Placental epithelial cell (primary cell): ENCODE measurements around the gene KRTAP9-9. TPM values are rescaled to one million over a fixed set of nuclear protein-coding genes. Genes with fewer than 3 reads are reported as not detected.

Source experiments
- small RNA-seq: library from RNA; depleted of rRNA; stranded (forward); fragments of <200 nt; gene quantifications from one replicate; pipeline ENCODE3, GENCODE V24; 2012
- total RNA-seq: library from RNA; depleted of rRNA; stranded (reverse); fragments of >200 nt; gene quantifications from 2 replicates; pipeline ENCODE4 v1.2.3, GENCODE V29; 2012

KRTAP9-9 gene
- total RNA-seq = not detected in 2 replicates

DNA sequence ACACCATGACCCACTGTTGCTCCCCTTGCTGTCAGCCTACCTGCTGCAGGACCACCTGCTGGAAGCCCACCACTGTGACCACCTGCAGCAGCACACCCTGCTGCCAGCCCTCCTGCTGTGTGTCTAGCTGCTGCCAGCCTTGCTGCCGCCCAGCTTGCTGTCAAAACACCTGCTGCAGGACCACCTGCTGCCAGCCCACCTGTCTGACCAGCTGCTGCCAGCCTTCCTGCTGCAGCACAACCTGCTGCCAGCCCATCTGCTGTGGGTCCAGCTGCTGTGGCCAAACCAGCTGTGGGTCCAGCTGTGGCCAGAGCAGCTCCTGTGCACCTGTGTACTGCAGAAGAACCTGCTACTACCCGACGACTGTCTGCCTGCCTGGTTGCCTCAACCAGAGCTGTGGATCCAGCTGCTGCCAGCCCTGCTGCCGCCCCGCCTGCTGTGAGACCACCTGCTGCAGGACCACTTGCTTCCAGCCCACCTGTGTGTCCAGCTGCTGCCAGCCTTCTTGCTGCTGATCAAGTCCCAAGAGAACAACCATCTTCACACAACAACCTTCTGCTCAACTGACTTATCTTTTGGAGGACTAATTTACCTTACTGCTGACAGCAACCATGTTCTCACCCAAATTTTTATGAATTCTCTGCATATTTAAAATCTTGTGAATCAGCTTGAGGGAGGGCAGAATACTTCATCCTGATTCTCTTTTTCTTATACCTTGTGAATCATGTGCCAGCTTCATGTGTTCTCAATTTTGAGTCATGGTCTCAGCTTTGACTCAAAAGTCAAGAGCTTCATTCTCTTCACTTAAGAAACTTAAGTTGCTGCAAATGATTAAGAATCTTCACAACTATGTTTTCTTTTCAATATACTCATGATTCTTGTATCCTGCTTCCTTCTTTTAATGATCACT lies at the start of gene KRTAP9-9:
TSS of gene KRTAP9-9 (plus strand) at position 4 of the 910 bp plus-strand sequence.

DNA sequence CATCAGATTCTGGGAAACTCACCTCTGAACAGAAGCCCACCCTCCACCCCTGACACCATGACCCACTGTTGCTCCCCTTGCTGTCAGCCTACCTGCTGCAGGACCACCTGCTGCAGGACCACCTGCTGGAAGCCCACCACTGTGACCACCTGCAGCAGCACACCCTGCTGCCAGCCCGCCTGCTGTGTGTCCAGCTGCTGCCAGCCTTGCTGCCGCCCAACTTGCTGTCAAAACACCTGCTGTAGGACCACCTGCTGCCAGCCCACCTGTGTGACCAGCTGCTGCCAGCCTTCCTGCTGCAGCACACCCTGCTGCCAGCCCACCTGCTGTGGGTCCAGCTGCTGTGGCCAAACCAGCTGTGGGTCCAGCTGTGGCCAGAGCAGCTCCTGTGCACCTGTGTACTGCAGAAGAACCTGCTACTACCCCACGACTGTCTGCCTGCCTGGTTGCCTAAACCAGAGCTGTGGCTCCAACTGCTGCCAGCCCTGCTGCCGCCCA lies 28.5 kb upstream of the KRTAP9-9 start, which contains the start of gene KRTAP9-2:
TSS of gene KRTAP9-2 (plus strand) at position 51 of the 498 bp plus-strand sequence. CDS start at position 58, 7 bp downstream.

DNA sequence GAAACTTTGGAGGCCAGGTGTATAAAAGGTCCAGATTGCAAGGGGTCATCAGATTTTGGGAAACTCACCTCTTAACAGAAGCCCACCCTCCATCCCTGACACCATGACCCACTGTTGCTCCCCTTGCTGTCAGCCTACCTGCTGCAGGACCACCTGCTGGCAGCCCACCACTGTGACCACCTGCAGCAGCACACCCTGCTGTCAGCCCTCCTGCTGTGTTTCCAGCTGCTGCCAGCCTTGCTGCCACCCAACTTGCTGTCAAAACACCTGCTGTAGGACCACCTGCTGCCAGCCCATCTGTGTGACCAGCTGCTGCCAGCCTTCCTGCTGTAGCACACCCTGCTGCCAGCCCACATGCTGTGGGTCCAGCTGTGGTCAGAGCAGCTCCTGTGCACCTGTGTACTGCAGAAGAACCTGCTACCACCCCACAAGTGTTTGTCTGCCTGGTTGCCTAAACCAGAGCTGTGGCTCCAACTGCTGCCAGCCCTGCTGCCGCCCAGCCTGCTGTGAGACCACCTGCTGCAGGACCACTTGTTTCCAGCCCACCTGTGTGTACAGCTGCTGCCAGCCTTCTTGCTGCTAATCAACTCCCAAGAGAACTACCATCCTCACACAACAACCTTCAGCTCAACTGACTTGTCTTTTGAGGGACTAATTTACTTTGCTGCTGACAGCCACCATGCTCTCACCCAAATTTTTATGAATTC lies 22.6 kb upstream of the KRTAP9-9 start, which contains the start of gene KRTAP9-3:
TSS of gene KRTAP9-3 (plus strand) at position 51 of the 707 bp plus-strand sequence. CDS start at position 104, 53 bp downstream.

GRCh38 chr17:41237949-41238437 lies 17.2 kb upstream of the KRTAP9-9 start, which contains the start of gene KRTAP9-8:
TSS of gene KRTAP9-8 (plus strand) at chr17:41237999. CDS start at chr17:41238052, 53 bp downstream.

GRCh38 chr17:41249637-41250240 lies 5.4 kb upstream of the KRTAP9-9 start, which contains the start of gene KRTAP9-4:
TSS of gene KRTAP9-4 (plus strand) at chr17:41249687. CDS start at chr17:41249721, 34 bp downstream.

GRCh38 chr17:41265078-41265477 lies 9.9 kb downstream of the KRTAP9-9 start, which contains the start of gene KRTAP9-6:
TSS of gene KRTAP9-6 (plus strand) at chr17:41265378. CDS start at chr17:41265378, 0 bp downstream.

GRCh38 chr17:41275648-41276190 lies 20.5 kb downstream of the KRTAP9-9 start, which contains the start of gene KRTAP9-7:
TSS of gene KRTAP9-7 (plus strand) at chr17:41275698. CDS start at chr17:41275698, 0 bp downstream.

GRCh38 chr17:41301916-41302901 lies 47.0 kb downstream of the KRTAP9-9 start, which contains the start of gene KRTAP29-1:
TSS of gene KRTAP29-1 (minus strand) at chr17:41302851. CDS start at chr17:41302851, 0 bp downstream.

Small RNA genes within 50 kb of the gene (small RNA-seq; reads per million reads assigned to genes)
- not detected for gene KRTAP9-10P

Other genes starting within 250 kb of the KRTAP9-9 start
- gene KRTAP3-1, start 246.3 kb upstream of the KRTAP9-9 start, total RNA-seq = not detected in 2 replicates
- not detected in 2 replicates for gene KRTAP1-5, start 228.2 kb upstream of the KRTAP9-9 start, total RNA-seq
- gene KRTAP1-4, start 225.2 kb upstream of the KRTAP9-9 start, total RNA-seq = not detected in 2 replicates
- not detected in 2 replicates for gene KRTAP1-3, start 220.5 kb upstream of the KRTAP9-9 start, total RNA-seq
- gene KRTAP1-1, start 213.9 kb upstream of the KRTAP9-9 start, total RNA-seq = not detected in 2 replicates
- gene KRTAP2-1, start 208.1 kb upstream of the KRTAP9-9 start, total RNA-seq = not detected in 2 replicates
- gene KRTAP2-2, start 200.2 kb upstream of the KRTAP9-9 start, total RNA-seq = not detected in 2 replicates
- 2.3 TPM in 1 of 2 replicates, not detected in the other for gene KRTAP2-3, start 195.3 kb upstream of the KRTAP9-9 start, total RNA-seq
- gene KRTAP2-4, start 189.5 kb upstream of the KRTAP9-9 start, total RNA-seq = not detected in 2 replicates
- not detected in 2 replicates for gene KRTAP4-7, start 171.2 kb upstream of the KRTAP9-9 start, total RNA-seq
- not detected in 2 replicates for gene KRTAP4-8, start 157.2 kb upstream of the KRTAP9-9 start, total RNA-seq
- not detected in 2 replicates for gene KRTAP4-16, start 153.2 kb upstream of the KRTAP9-9 start, total RNA-seq
- not detected in 2 replicates for gene KRTAP4-9, start 150.0 kb upstream of the KRTAP9-9 start, total RNA-seq
- not detected in 2 replicates for gene KRTAP4-11, start 137.0 kb upstream of the KRTAP9-9 start, total RNA-seq
- not detected in 2 replicates for gene KRTAP4-12, start 131.2 kb upstream of the KRTAP9-9 start, total RNA-seq
- not detected in 2 replicates for gene KRTAP4-6, start 114.8 kb upstream of the KRTAP9-9 start, total RNA-seq
- not detected in 2 replicates for gene KRTAP4-5, start 105.6 kb upstream of the KRTAP9-9 start, total RNA-seq
- not detected in 2 replicates for gene KRTAP4-4, start 94.6 kb upstream of the KRTAP9-9 start, total RNA-seq
- not detected in 2 replicates for gene KRTAP4-3, start 87.2 kb upstream of the KRTAP9-9 start, total RNA-seq
- not detected in 2 replicates for gene KRTAP4-2, start 77.2 kb upstream of the KRTAP9-9 start, total RNA-seq
- not detected in 2 replicates for gene KRTAP4-1, start 70.5 kb upstream of the KRTAP9-9 start, total RNA-seq
- not detected in 2 replicates for gene KRTAP9-1, start 65.5 kb upstream of the KRTAP9-9 start, total RNA-seq
- not detected in 2 replicates for gene KRTAP9-2, start 28.7 kb upstream of the KRTAP9-9 start, total RNA-seq
- gene KRTAP9-3, start 22.9 kb upstream of the KRTAP9-9 start, total RNA-seq = not detected in 2 replicates
- gene KRTAP9-8, start 17.4 kb upstream of the KRTAP9-9 start, total RNA-seq = not detected in 2 replicates
- not detected in 2 replicates for gene KRTAP9-4, start 5.7 kb upstream of the KRTAP9-9 start, total RNA-seq
- not detected in 2 replicates for gene KRTAP9-6, start 10.0 kb downstream of the KRTAP9-9 start, total RNA-seq
- gene KRTAP9-7, start 20.3 kb downstream of the KRTAP9-9 start, total RNA-seq = not detected in 2 replicates
- not detected in 2 replicates for gene KRTAP29-1, start 47.5 kb downstream of the KRTAP9-9 start, total RNA-seq
- not detected in 2 replicates for gene KRTAP16-1, start 53.9 kb downstream of the KRTAP9-9 start, total RNA-seq
- not detected in 2 replicates for gene KRTAP17-1, start 60.3 kb downstream of the KRTAP9-9 start, total RNA-seq
- not detected in 2 replicates for gene KRT33A, start 95.4 kb downstream of the KRTAP9-9 start, total RNA-seq
- 0.33 TPM in 1 of 2 replicates, not detected in the other for gene KRT33B, start 114.4 kb downstream of the KRTAP9-9 start, total RNA-seq
- gene KRT34, start 126.9 kb downstream of the KRTAP9-9 start, total RNA-seq = 0.39 and 9.7 TPM in 2 replicates
- gene KRT31, start 142.2 kb downstream of the KRTAP9-9 start, total RNA-seq = not detected in 2 replicates
- gene KRT37, start 169.2 kb downstream of the KRTAP9-9 start, total RNA-seq = not detected in 2 replicates
- not detected in 2 replicates for gene KRT38, start 185.6 kb downstream of the KRTAP9-9 start, total RNA-seq
- not detected in 2 replicates for gene KRT32, start 212.0 kb downstream of the KRTAP9-9 start, total RNA-seq
- not detected in 2 replicates for gene KRT35, start 225.8 kb downstream of the KRTAP9-9 start, total RNA-seq
- gene KRT36, start 234.5 kb downstream of the KRTAP9-9 start, total RNA-seq = not detected in 2 replicates